ENCODE data around the gene SLC2A4RG.

GRCh38 chr20:63693733-63694583 lies 45.6 kb upstream of the SLC2A4RG start:
- TF ChIP-seq, protein P1, sequence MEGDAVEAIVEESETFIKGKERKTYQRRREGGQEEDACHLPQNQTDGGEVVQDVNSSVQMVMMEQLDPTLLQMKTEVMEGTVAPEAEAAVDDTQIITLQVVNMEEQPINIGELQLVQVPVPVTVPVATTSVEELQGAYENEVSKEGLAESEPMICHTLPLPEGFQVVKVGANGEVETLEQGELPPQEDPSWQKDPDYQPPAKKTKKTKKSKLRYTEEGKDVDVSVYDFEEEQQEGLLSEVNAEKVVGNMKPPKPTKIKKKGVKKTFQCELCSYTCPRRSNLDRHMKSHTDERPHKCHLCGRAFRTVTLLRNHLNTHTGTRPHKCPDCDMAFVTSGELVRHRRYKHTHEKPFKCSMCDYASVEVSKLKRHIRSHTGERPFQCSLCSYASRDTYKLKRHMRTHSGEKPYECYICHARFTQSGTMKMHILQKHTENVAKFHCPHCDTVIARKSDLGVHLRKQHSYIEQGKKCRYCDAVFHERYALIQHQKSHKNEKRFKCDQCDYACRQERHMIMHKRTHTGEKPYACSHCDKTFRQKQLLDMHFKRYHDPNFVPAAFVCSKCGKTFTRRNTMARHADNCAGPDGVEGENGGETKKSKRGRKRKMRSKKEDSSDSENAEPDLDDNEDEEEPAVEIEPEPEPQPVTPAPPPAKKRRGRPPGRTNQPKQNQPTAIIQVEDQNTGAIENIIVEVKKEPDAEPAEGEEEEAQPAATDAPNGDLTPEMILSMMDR (conservative IDR thresholded peaks at IDR 0.05; ENCODE audit: low read depth, low read length), result no peak
- TF ChIP-seq POLR2A (IDR thresholded peaks at IDR 0.05; ENCODE audit: low read depth, low read length) (no peak; the same call in 1 of the 2 replicates), USF2 (IDR thresholded peaks at IDR 0.05; ENCODE audit: low read depth, low read length) (no peak), RCOR1 (IDR thresholded peaks at IDR 0.05; ENCODE audit: insufficient replicate concordance, low read length) (no peak), MXI1 (IDR thresholded peaks at IDR 0.05; ENCODE audit: borderline replicate concordance, low read depth, low read length) (no peak), FOS (IDR thresholded peaks at IDR 0.05; ENCODE audit: low read depth, low read length) (no peak), SMC3 (IDR thresholded peaks at IDR 0.05; ENCODE audit: low read depth, low read length) (no peak), MAFK (IDR thresholded peaks at IDR 0.05; ENCODE audit: low read depth, low read length) (no peak), RAD21 (IDR thresholded peaks at IDR 0.05; ENCODE audit: low read length) (no peak), RFX5 (IDR thresholded peaks at IDR 0.05; ENCODE audit: low read depth, low read length) (no peak), CEBPB (IDR thresholded peaks at IDR 0.05; ENCODE audit: low read depth, low read length) (no peak), NFE2L2 (IDR thresholded peaks at IDR 0.05; ENCODE audit: low read depth, low read length) (no peak), BHLHE40 (IDR thresholded peaks at IDR 0.05; ENCODE audit: low read depth, low read length) (no peak)

Measured in IMR-90 (cell line).